GM23338 (cell line): ENCODE results near the gene NTN4. TPM values are rescaled to one million over a fixed set of nuclear protein-coding genes. Genes with fewer than 3 reads are reported as not detected.

Source experiments
- ATAC-seq: fragments of 200-7000 bp; cut with Tn5 transposase; 3 replicates; pipeline ENCODE4 v1.9.1; 2020
- DNase-seq: peaks from one replicate; pipeline ENCODE4 v3.0.0-alpha.2; 2015; ENCODE audit warnings: low spot score
- H2AFZ ChIP-seq: fragments of 200-600 bp; sonication (generic); 2 replicates; pipeline ENCODE4 v1.8.0; 2016; ENCODE audit warnings: antibody characterized with exemption, mild to moderate bottlenecking, moderate library complexity
- H3F3A ChIP-seq: fragments of 200-600 bp; sonication (generic); replicated peaks from 2 replicates; pipeline ENCODE4 v1.8.0; 2017; ENCODE audit warnings: antibody characterized with exemption, mixed run types, low read depth
- H3K27ac ChIP-seq: fragments of 200-600 bp; sonication (generic); 2 replicates; pipeline ENCODE4 v1.6.1; 2016; ENCODE audit warnings: low read depth
- H3K27me3 ChIP-seq: fragments of 200-600 bp; sonication (generic); 2 replicates; pipeline ENCODE4 v1.8.0; 2016; ENCODE audit warnings: mild to moderate bottlenecking, mixed run types, moderate library complexity; ENCODE audit not compliant: insufficient read depth
- H3K36me3 ChIP-seq: fragments of 200-600 bp; sonication (generic); 2 replicates; pipeline ENCODE4 v1.8.0; 2016; ENCODE audit warnings: mild to moderate bottlenecking; ENCODE audit not compliant: insufficient read depth
- H3K4me1 ChIP-seq: fragments of 200-600 bp; sonication (generic); 2 replicates; pipeline ENCODE4 v1.8.0; 2016; ENCODE audit warnings: mild to moderate bottlenecking, moderate library complexity; ENCODE audit not compliant: insufficient read depth
- H3K4me2 ChIP-seq: fragments of 200-600 bp; sonication (generic); 2 replicates; pipeline ENCODE4 v1.7.1; 2017; ENCODE audit warnings: mixed run types
- H3K4me3 ChIP-seq: fragments of 200-600 bp; sonication (generic); 2 replicates; pipeline ENCODE4 v1.6.1; 2016; ENCODE audit warnings: mixed run types
- H3K79me2 ChIP-seq: fragments of 200-600 bp; sonication (generic); replicated peaks from 2 replicates; pipeline ENCODE4 v1.8.0; 2017; ENCODE audit warnings: mild to moderate bottlenecking; ENCODE audit not compliant: insufficient read depth
- H3K9me2 ChIP-seq: fragments of 200-600 bp; sonication (generic); 2 replicates; pipeline ENCODE4 v1.8.0; 2017; ENCODE audit not compliant: insufficient read depth
- H4K20me1 ChIP-seq: fragments of 200-600 bp; sonication (generic); replicated peaks from 2 replicates; pipeline ENCODE4 v1.8.0; 2017; ENCODE audit warnings: mild to moderate bottlenecking; ENCODE audit not compliant: insufficient read depth
- H3K27ac Mint-ChIP-seq: 2 replicates; pipeline ENCODE4 v1.8.0; 2020; ENCODE audit warnings: inconsistent platforms, mild to moderate bottlenecking, moderate library complexity, mixed read lengths
- H3K27me3 Mint-ChIP-seq: 3 replicates; pipeline ENCODE4 v1.8.0; 2022; ENCODE audit warnings: low read depth, mild to moderate bottlenecking, moderate library complexity, mixed read lengths, inconsistent platforms; ENCODE audit not compliant: insufficient read depth, poor library complexity
- H3K36me3 Mint-ChIP-seq: 3 replicates; pipeline ENCODE4 v1.8.0; 2021; ENCODE audit warnings: low read depth, mild to moderate bottlenecking, inconsistent platforms, moderate library complexity, mixed read lengths
- H3K4me1 Mint-ChIP-seq: 3 replicates; pipeline ENCODE4 v1.8.0; 2020; ENCODE audit warnings: mild to moderate bottlenecking, inconsistent platforms, mixed read lengths
- H3K4me3 Mint-ChIP-seq: 3 replicates; pipeline ENCODE4 v1.8.0; 2021; ENCODE audit warnings: moderate library complexity, mild to moderate bottlenecking, inconsistent platforms, mixed read lengths
- H3K9me3 Mint-ChIP-seq: 3 replicates; pipeline ENCODE4 v1.8.0; 2020; ENCODE audit warnings: moderate library complexity, mild to moderate bottlenecking, inconsistent platforms, mixed read lengths
- CREB1 ChIP-seq: fragments of 250-450 bp; sonication (Bioruptor Pico); IDR thresholded peaks from 2 replicates; pipeline ENCODE4 v1.5.0; 2020; ENCODE audit warnings: low read depth, mild to moderate bottlenecking, moderate library complexity
- CTCF ChIP-seq, 2 experiments: fragments of 200-600 bp in 1 of 2; sonication (generic) in 1 of 2; conservative IDR thresholded peaks; 2 replicates each; pipeline versions ENCODE4 v1.5.1 to v1.6.1; 2016 to 2017; ENCODE audit warnings: antibody characterized with exemption in 2 of 2, low read depth in 2 of 2, mild to moderate bottlenecking in 2 of 2, moderate library complexity in 1 of 2
- ETS1 ChIP-seq: IDR thresholded peaks from 2 replicates; pipeline ENCODE4 v1.6.1; 2016; ENCODE audit warnings: antibody characterized with exemption
- EZH2 ChIP-seq: fragments of 200-600 bp; sonication (generic); IDR thresholded peaks from one replicate; pipeline ENCODE4 v1.8.0; 2017; ENCODE audit warnings: antibody characterized with exemption, mild to moderate bottlenecking, low read depth; ENCODE audit not compliant: unreplicated experiment
- EZH2phosphoT487 ChIP-seq: fragments of 200-600 bp; sonication (generic); IDR thresholded peaks from one replicate; pipeline ENCODE4 v1.8.1; 2018; ENCODE audit warnings: antibody characterized with exemption; ENCODE audit not compliant: unreplicated experiment
- JUNB ChIP-seq: IDR thresholded peaks from one replicate; pipeline ENCODE4 v1.6.1; 2016; ENCODE audit warnings: antibody characterized with exemption; ENCODE audit not compliant: unreplicated experiment
- NANOG ChIP-seq: IDR thresholded peaks from 2 replicates; pipeline ENCODE4 v1.6.1; 2016; ENCODE audit warnings: antibody characterized with exemption, borderline replicate concordance
- POLR2AphosphoS5 ChIP-seq: IDR thresholded peaks from 2 replicates; pipeline ENCODE4 v1.6.1; 2016; ENCODE audit warnings: antibody characterized with exemption, low read depth
- REST ChIP-seq: IDR thresholded peaks from one replicate; pipeline ENCODE4 v1.6.1; 2018; ENCODE audit warnings: antibody characterized with exemption; ENCODE audit not compliant: unreplicated experiment
- STAT1 ChIP-seq: IDR thresholded peaks from one replicate; pipeline ENCODE4 v1.6.1; 2016; ENCODE audit warnings: antibody characterized with exemption; ENCODE audit not compliant: unreplicated experiment
- ZNF114 ChIP-seq: fragments of 250-450 bp; sonication (Bioruptor Pico); IDR thresholded peaks from 2 replicates; pipeline ENCODE4 v1.5.0; 2020; ENCODE audit warnings: mild to moderate bottlenecking, moderate library complexity
- ZNF331 ChIP-seq: fragments of 250-450 bp; sonication (Bioruptor Pico); IDR thresholded peaks from 2 replicates; pipeline ENCODE4 v1.5.0; 2020; ENCODE audit warnings: low read depth, mild to moderate bottlenecking, moderate library complexity
- polyA plus RNA-seq: library from polyadenylated mRNA; unstranded; fragments of >200 nt; fragmentation: Nextera tagmentation; extraction: Ambion mirVana; gene quantifications from 2 replicates; pipeline ENCODE4 v1.2.1, GENCODE V29; 2016
- total RNA-seq: library from RNA; depleted of rRNA; stranded (reverse); fragments of >200 nt; shearing (Covaris generic); gene quantifications from 2 replicates; pipeline ENCODE4 v1.2.3, GENCODE V29; 2014
- TF ChIP-seq, protein P1 (sequence below): fragments of 250-450 bp; sonication (Bioruptor Pico); IDR thresholded peaks from 2 replicates; pipeline ENCODE4 v1.5.0; 2020; ENCODE audit warnings: mild to moderate bottlenecking, moderate library complexity

Gene NTN4
- total and polyA plus RNA-seq, 2 experiments from 2014 or later: 1.5 to 3.8 TPM

DNA sequence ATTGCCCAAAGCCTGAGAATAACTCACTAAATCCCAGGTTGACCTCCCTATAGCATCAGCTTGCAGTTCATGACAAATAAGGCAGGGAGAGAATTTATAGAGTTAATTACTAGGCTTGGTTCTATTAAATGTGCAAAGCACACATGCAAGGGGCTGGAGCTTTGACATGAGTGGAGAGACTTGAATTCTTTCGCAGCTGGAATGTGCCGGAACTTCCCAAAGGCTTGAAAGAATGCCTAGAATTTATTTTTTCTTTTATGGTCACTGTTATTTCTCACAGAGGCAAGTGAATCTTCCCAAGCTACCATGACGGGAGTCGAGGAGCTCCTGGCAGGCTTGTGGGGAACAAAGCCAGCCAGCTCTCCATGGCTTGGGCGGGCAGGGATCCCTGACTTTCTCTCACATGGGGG is 143.8 kb downstream of the NTN4 start:
- Histone ChIP-seq H4K20me1 (no peaks in the 10 kb centered on the region; the same call in 1 of the 2 replicates), H3K9me2 (no peaks in the 10 kb centered on the region), H3K27ac (peak overlapping the region; percentile 69; the same call in 1 of the 2 replicates), H2AFZ (no peak overlapping the region), H3K79me2 (no peaks in the 10 kb centered on the region), H3F3A (no peaks in the 10 kb centered on the region), H3K27me3 (no peaks in the 10 kb centered on the region), H3K36me3 (no peaks in the 10 kb centered on the region; the same call in 1 of the 2 replicates), H3K4me3 (no peak overlapping the region), H3K4me2 (no peak overlapping the region), H3K4me1 (peaks cover 2% of the 10 kb centered on the region)
- H3K27me3 Mint-ChIP-seq: peaks cover 3% of the 10 kb centered on the region
- ATAC-seq (no peak; the same call in 2 of the 3 replicates), DNase-seq (peak; percentile 62)
- H3K4me3 Mint-ChIP-seq: no peak overlapping the region
- TF ChIP-seq CTCF (conservative IDR thresholded peaks at IDR 0.05; ENCODE audit: low read depth in 2 of 2) (no peak), ZNF331 (CRISPR knock-in tag) (no peak), NANOG (no peak), ETS1 (no peak), JUNB (no peak), EZH2phosphoT487 (no peak), EZH2 (no peak), CREB1 (CRISPR knock-in tag) (no peak), STAT1 (no peak), POLR2AphosphoS5 (no peak), REST (no peak), ZNF114 (CRISPR knock-in tag) (no peak)
- TF ChIP-seq, protein P1, sequence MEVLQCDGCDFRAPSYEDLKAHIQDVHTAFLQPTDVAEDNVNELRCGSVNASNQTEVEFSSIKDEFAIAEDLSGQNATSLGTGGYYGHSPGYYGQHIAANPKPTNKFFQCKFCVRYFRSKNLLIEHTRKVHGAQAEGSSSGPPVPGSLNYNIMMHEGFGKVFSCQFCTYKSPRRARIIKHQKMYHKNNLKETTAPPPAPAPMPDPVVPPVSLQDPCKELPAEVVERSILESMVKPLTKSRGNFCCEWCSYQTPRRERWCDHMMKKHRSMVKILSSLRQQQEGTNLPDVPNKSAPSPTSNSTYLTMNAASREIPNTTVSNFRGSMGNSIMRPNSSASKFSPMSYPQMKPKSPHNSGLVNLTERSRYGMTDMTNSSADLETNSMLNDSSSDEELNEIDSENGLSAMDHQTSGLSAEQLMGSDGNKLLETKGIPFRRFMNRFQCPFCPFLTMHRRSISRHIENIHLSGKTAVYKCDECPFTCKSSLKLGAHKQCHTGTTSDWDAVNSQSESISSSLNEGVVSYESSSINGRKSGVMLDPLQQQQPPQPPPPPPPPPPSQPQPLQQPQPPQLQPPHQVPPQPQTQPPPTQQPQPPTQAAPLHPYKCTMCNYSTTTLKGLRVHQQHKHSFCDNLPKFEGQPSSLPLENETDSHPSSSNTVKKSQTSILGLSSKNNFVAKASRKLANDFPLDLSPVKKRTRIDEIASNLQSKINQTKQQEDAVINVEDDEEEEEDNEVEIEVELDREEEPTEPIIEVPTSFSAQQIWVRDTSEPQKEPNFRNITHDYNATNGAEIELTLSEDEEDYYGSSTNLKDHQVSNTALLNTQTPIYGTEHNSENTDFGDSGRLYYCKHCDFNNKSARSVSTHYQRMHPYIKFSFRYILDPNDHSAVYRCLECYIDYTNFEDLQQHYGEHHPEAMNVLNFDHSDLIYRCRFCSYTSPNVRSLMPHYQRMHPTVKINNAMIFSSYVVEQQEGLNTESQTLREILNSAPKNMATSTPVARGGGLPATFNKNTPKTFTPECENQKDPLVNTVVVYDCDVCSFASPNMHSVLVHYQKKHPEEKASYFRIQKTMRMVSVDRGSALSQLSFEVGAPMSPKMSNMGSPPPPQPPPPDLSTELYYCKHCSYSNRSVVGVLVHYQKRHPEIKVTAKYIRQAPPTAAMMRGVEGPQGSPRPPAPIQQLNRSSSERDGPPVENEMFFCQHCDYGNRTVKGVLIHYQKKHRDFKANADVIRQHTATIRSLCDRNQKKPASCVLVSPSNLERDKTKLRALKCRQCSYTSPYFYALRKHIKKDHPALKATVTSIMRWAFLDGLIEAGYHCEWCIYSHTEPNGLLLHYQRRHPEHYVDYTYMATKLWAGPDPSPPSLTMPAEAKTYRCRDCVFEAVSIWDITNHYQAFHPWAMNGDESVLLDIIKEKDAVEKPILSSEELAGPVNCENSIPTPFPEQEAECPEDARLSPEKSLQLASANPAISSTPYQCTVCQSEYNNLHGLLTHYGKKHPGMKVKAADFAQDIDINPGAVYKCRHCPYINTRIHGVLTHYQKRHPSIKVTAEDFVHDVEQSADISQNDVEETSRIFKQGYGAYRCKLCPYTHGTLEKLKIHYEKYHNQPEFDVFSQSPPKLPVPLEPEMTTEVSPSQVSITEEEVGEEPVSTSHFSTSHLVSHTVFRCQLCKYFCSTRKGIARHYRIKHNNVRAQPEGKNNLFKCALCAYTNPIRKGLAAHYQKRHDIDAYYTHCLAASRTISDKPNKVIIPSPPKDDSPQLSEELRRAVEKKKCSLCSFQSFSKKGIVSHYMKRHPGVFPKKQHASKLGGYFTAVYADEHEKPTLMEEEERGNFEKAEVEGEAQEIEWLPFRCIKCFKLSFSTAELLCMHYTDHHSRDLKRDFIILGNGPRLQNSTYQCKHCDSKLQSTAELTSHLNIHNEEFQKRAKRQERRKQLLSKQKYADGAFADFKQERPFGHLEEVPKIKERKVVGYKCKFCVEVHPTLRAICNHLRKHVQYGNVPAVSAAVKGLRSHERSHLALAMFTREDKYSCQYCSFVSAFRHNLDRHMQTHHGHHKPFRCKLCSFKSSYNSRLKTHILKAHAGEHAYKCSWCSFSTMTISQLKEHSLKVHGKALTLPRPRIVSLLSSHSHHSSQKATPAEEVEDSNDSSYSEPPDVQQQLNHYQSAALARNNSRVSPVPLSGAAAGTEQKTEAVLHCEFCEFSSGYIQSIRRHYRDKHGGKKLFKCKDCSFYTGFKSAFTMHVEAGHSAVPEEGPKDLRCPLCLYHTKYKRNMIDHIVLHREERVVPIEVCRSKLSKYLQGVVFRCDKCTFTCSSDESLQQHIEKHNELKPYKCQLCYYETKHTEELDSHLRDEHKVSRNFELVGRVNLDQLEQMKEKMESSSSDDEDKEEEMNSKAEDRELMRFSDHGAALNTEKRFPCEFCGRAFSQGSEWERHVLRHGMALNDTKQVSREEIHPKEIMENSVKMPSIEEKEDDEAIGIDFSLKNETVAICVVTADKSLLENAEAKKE: no peak
- no peak overlapping the region for H3K27ac Mint-ChIP-seq
- H3K36me3 Mint-ChIP-seq: peaks cover 26% of the 10 kb centered on the region
- H3K4me1 Mint-ChIP-seq: no peaks in the 10 kb centered on the region
- H3K9me3 Mint-ChIP-seq: peaks cover 7% of the 10 kb centered on the region
